SIG-M5 treated with dmso at 0.1 percent for 504 hours (cell line): Measurements from ENCODE around the gene LMAN1L.
A peak's percentile ranks its signal among the peaks of the same experiment; 100 is the strongest.
"Not testable (repeated sequence)": the region's sequence is repeated elsewhere in the genome, so short reads cannot be mapped to it uniquely, and the experiment has no call there.

Experiments
- DNase-seq: peaks from one replicate; lab custom pipeline; 2025; ENCODE audit not compliant: unreplicated experiment; lab: John Stamatoyannopoulos, UW

The LMAN1L gene

GRCh38 chr15:74782259-74783071, 30.2 kb upstream of the LMAN1L start:
- peak; percentile 49 for DNase-seq

- DNase-seq: peak; percentile 81
Observed at GRCh38 chr15:74783072-74783807, 29.4 kb upstream of the LMAN1L start.

- DNase-seq: no peak
Observed at GRCh38 chr15:74783808-74784175, 28.8 kb upstream of the LMAN1L start.

GRCh38 chr15:74784426-74785193, 28.0 kb upstream of the LMAN1L start:
- no peak for DNase-seq

GRCh38 chr15:74785194-74786032, 27.2 kb upstream of the LMAN1L start:
- no peak for DNase-seq

GRCh38 chr15:74786081-74786480, 26.6 kb upstream of the LMAN1L start:
- DNase-seq: not testable (repeated sequence)

GRCh38 chr15:74786551-74787165, 26.0 kb upstream of the LMAN1L start:
- no peak for DNase-seq

GRCh38 chr15:74787251-74788041, 25.2 kb upstream of the LMAN1L start:
- peak; percentile 97 for DNase-seq

- peak; percentile 54 for DNase-seq
Observed at GRCh38 chr15:74788042-74788682, 24.5 kb upstream of the LMAN1L start.

GRCh38 chr15:74788683-74789151, 23.9 kb upstream of the LMAN1L start:
- DNase-seq: peak; percentile 45

- DNase-seq: peak; percentile 28
Observed at GRCh38 chr15:74789171-74789631, 23.4 kb upstream of the LMAN1L start.

- no peak for DNase-seq
Observed at GRCh38 chr15:74789741-74790079, 22.9 kb upstream of the LMAN1L start.

- DNase-seq: peak; percentile 88
Observed at GRCh38 chr15:74790080-74790916, 22.3 kb upstream of the LMAN1L start.

- no peak for DNase-seq
Observed at GRCh38 chr15:74791007-74791406, 21.6 kb upstream of the LMAN1L start.

GRCh38 chr15:74791667-74792066, 21.0 kb upstream of the LMAN1L start:
- DNase-seq: no peak

GRCh38 chr15:74792227-74793016, 20.2 kb upstream of the LMAN1L start:
- DNase-seq: no peak
